HCT116 (cell line): Measurements from ENCODE around the gene TGFBR3.

Experiments
- ATF3 ChIP-seq: IDR thresholded peaks from 2 replicates; pipeline ENCODE4 v1.6.1; 2012
- CEBPB ChIP-seq: IDR thresholded peaks from 2 replicates; pipeline ENCODE4 v1.6.1; 2012; ENCODE audit warnings: low read depth
- CTCF ChIP-seq, 3 experiments: fragments of 200-600 bp in 1 of 3; sonication (generic) in 1 of 3; IDR thresholded peaks in 2 of 3; conservative IDR thresholded peaks in 1 of 3; 2 replicates each; pipeline ENCODE4 v1.5.1; 2012 to 2017; ENCODE audit warnings: low read depth in 2 of 3, low read length in 2 of 3, antibody characterized with exemption in 1 of 3, borderline replicate concordance in 1 of 3, control low read depth in 1 of 3, mild to moderate bottlenecking in 1 of 3, mixed read lengths in 1 of 3, mixed run types in 1 of 3, moderate library complexity in 1 of 3; ENCODE audit not compliant: insufficient read depth in 1 of 3
- EZH2 ChIP-seq: fragments of 200-600 bp; sonication (generic); IDR thresholded peaks from 2 replicates; pipeline ENCODE4 v1.6.1; 2017; ENCODE audit warnings: antibody characterized with exemption, mixed run types
- EZH2phosphoT487 ChIP-seq: fragments of 200-600 bp; IDR thresholded peaks from 2 replicates; pipeline ENCODE4 v1.6.1; 2018; ENCODE audit warnings: antibody characterized with exemption, borderline replicate concordance
- JUND ChIP-seq: IDR thresholded peaks from 2 replicates; pipeline ENCODE4 v1.6.1; 2012
- MAX ChIP-seq: IDR thresholded peaks from 2 replicates; pipeline ENCODE4 v1.6.1; 2012
- POLR2A ChIP-seq: IDR thresholded peaks from 2 replicates; pipeline ENCODE4 v1.7.0; 2011; ENCODE audit warnings: borderline replicate concordance; ENCODE audit not compliant: insufficient read depth, insufficient read length; ENCODE audit errors: extremely low read depth
- RAD21 ChIP-seq: IDR thresholded peaks from 2 replicates; pipeline ENCODE4 v1.6.1; 2012; ENCODE audit warnings: low read depth, mild to moderate bottlenecking
- REST ChIP-seq: IDR thresholded peaks from 2 replicates; pipeline ENCODE4 v1.6.1; 2012; ENCODE audit warnings: low read depth
- SP1 ChIP-seq: IDR thresholded peaks from 2 replicates; pipeline ENCODE4 v1.6.1; 2012; ENCODE audit warnings: low read depth
- TCF7L2 ChIP-seq: IDR thresholded peaks from 2 replicates; pipeline ENCODE4 v1.7.0; 2011; ENCODE audit warnings: borderline replicate concordance, inconsistent platforms; ENCODE audit not compliant: insufficient read depth, insufficient read length; ENCODE audit errors: extremely low read depth
- YY1 ChIP-seq: IDR thresholded peaks from 2 replicates; pipeline ENCODE4 v1.6.1; 2011; ENCODE audit warnings: low read length, low read depth, moderate library complexity, mild to moderate bottlenecking; ENCODE audit not compliant: insufficient replicate concordance; ENCODE audit errors: extremely low read depth
- ZBTB33 ChIP-seq: IDR thresholded peaks from 2 replicates; pipeline ENCODE4 v1.6.1; 2011; ENCODE audit warnings: mild to moderate bottlenecking, low read length, moderate library complexity; ENCODE audit not compliant: insufficient replicate concordance; ENCODE audit errors: extremely low read depth

- TF ChIP-seq YY1 = no peak
- no peak for TF ChIP-seq CTCF (IDR thresholded peaks at IDR 0.05 in 2 of 3, conservative IDR thresholded peaks at IDR 0.05 in 1 of 3; ENCODE audit: borderline replicate concordance in 1 of 3, insufficient read depth in 1 of 3, low read depth in 2 of 3, low read length in 2 of 3)
- no peak for TF ChIP-seq RAD21
- TF ChIP-seq MAX = no peak
- no peak for TF ChIP-seq CEBPB
- no peak for TF ChIP-seq ATF3
- TF ChIP-seq POLR2A = no peak
- TF ChIP-seq JUND = no peak
- no peak for TF ChIP-seq EZH2
- TF ChIP-seq REST = no peak
- TF ChIP-seq EZH2phosphoT487 = no peak
- no peak for TF ChIP-seq TCF7L2
- no peak for TF ChIP-seq SP1
- TF ChIP-seq ZBTB33 = no peak
Observed at GRCh38 chr1:91734761-91735160, 151.2 kb downstream of the TGFBR3 start.
